Esophagus mucosa (tissue), 1 donor: ENCODE results near the gene KCNIP3. TPM values are rescaled to one million over a fixed set of nuclear protein-coding genes. Genes with fewer than 3 reads are reported as not detected.
"Not testable (repeated sequence)": the region's sequence is repeated elsewhere in the genome, so short reads cannot be mapped to it uniquely, and the experiment has no call there.

Source experiments
- ATAC-seq: fragments of 200-7000 bp; cut with Tn5 transposase; one replicate; pipeline ENCODE4 v1.9.1; 2020
- total RNA-seq: library from RNA; stranded (reverse); gene quantifications from one replicate; pipeline ENCODE4 v1.2.4, GENCODE V29; 2023
- donor health status: DM: yes; HTN: yes; CAD: no.

KCNIP3 gene
- total RNA-seq: 0.96 TPM

DNA sequence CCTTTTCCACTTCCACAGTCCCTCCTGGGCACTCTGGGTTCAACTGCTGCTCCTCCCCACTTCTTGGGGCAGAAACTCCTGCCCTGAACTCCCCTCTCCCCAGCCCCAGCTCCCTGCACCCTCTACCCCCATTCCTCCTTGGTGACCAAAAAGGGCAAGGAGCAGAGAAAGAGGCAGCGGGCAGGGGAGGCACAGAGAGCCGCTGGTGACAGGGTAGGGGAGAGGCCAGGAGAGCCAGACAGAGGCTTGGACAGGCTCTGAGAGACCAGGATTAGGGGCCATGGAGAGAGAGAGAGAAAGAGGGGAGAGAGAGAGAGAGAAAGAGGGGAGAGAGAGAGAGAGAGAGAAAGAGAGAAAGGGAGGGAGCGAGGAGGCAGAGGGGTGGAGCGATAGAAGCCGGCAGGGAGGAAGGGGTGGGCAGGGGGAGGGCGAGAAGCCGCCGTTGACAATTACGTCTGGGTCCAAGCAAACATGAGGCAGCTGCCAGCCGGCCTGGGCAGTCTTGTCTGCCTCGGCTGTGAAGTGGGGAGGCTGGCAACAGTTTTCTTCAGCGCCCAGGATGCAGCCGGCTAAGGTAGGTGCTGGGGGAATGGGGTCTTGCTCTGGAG is at the start of gene KCNIP3:
KCNIP3 (plus strand) TSS at position 468 of the 608 bp plus-strand sequence; CDS start at position 560, 92 bp downstream.
- no peak for ATAC-seq

DNA sequence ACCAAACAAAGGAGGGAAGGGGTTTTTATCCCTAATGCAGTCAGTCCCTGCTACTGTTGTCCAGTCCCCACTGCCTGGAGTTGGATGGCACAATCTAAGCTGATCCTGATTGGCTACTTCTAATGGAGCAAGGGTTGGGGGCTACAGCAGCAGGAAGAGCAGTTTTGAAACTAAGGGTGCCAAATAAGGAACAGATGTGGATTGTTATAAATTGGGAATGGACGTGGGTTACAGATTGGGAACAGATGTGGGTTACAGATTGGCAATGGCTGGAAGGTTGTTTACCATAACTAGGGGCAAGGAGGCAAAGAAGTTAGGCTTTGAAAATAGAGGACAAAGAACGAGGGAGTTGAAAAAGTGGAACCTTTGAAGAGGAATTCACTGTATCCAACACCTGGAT is 38.9 kb upstream of the KCNIP3 start:
- ATAC-seq: no peak

DNA sequence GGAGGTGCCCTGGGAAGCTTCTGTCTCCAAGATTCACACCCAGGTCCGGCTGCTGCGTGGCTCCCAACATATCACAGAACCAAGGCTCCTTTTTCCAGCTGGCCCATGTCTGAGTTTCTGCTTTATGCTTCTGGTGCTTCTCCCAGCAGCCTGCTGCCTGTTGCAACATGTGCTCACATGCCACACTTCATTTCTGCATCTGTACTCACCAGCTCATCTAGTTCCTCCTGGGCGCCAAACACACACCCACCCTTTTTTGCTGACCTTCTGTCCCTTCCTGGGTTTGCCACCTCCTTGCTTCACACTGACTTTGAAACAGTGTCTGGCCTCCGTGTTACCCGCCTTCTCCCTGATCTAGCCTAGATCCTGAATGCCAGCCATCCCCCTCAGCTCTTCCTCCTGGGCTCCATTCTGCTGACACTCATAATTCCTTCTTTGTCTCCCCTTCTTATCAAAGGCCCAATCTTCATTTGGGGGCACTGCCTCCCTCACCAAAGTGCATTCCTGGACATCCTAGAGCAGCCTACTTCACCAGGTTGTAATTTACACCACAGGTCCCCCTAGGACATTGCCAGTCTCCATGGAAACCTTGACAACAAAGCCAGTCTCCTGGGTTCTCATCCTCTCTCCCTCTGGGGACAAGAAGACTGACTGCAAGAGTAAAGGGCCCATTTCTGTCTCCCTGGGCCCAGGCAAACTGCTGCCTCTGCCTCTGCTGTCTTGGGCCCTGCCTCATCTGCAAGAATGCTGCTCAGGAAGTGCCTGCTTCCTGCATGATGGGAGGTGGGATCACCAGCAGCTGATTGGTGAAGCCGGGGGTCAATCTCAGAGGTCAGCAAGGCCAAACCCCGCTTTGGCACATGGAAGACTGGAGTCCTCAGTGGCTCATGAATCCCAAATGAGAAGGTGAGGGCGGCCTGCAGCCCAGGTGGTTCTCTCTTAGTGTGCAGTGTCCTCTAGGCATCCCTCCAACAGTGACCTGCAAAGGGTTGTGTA is 36.8 kb upstream of the KCNIP3 start:
- peak; percentile 98 for ATAC-seq

DNA sequence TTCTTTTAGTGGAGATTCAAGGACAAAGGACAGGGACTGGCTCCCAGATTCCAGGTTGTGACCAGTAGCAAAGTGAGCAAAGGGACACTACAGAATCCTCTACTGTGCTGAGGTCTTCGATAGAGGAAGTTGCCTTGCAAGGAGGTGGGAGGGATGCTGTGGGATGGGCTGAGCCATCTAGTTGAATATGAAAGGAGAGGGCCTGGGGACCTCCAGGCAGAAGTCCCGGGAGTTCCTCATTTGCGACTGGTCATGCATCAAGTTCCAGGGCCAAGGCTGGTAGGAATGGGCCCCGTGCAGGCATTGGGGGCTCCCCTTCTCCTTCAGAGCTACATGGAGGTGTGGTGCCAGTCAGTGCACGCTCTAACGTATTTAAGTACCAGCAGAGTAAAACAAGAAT is 35.5 kb upstream of the KCNIP3 start:
- no peak for ATAC-seq

DNA sequence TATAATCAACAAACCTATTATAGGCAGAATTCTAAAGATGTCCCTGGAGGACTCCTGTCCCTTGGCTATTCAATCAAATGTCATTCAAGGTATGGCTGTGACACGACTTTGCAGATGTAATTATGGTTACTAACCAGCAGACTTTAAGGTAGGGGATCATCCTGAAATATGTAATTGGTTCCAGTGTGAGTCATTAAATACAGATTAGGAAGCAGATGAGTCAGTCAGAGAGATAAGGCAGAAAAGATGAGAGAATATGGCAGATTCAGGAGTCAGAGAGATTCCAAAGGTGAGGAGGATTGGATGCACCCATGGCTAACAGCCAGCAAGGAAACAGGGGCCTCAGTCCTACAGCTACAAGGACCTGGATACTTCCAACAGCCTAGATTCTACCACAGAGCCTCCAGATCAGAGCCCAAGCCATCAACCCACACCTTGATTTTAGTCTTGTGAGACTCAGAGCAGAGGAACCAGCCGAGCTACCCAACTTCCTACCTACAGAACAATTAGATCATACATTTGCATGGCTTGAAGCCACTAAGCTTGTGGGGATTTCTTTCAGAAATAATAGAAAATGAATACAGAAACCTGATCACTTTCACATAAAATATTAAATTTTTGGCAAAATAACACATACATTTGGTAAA is 34.1 kb upstream of the KCNIP3 start:
- ATAC-seq: peak; percentile 31

DNA sequence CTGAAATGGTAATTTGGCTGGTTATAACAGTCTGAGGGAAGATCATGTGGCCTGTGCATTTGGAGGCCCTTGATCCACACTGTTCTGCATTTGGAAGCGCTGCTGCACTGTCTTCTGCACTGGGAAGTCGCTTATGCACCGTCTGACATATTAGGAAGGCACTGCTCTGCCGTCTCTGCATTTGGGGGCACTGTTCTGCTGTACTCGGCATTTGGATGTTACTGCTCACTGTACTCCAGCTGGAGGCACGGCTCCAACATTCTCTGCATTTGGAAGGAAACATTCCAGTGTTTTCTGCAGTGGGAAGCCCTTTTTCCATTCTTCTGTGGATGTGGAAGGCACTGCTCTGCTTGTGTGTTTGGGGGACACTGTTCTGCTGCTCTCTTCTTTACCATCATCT is 32.5 kb upstream of the KCNIP3 start:
- no peak for ATAC-seq

DNA sequence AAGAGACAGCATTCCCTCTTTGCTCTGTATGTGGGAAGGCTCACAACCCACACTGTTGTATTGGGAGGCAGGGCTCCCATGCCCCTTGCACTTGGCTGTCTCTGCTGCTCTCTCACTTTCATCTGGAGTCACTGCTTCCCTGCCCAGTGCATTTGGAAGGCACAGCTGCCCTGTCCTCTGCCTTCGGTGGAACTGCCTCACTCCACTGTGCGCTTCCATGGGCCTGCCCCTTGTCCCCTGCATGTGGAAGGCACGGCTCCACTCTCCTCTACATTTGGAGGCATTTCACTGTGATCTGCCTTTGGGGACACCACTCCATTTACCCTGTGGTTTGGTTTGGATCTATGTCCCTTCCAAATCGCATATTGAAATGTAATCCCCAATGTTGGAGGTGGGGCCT is 32.0 kb upstream of the KCNIP3 start:
- no peak for ATAC-seq

DNA sequence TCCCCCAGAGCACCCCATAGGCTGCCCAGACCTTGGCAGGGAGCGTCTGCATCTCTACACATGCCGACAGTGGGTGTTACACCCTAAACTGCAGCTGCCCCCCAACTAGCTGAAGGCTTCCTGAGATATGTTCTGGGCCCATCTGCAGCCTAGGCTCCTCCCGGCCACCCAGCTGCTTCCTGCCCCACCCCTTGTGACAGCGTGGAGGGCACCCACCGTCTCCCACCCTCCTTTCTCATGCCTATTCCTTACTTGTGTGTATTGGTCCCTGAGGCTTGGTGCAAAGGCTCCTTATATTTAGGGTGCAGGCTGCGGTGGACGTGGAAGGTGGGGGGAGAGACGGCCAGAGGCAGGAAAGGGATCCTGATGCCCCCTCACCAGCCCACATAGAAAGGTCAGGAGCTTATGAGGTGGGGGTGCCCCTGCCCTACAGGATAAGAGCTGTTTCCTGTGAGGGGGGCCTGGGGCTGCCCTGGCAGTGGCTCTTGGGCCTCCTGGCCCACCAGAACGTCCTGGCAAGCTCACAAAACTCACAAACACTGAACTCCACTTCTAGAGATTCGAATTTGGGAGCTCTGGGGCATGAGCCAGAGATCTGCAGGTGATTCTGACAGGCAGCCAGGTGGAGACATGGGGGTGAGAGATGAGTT is 30.2 kb upstream of the KCNIP3 start:
- ATAC-seq: no peak

DNA sequence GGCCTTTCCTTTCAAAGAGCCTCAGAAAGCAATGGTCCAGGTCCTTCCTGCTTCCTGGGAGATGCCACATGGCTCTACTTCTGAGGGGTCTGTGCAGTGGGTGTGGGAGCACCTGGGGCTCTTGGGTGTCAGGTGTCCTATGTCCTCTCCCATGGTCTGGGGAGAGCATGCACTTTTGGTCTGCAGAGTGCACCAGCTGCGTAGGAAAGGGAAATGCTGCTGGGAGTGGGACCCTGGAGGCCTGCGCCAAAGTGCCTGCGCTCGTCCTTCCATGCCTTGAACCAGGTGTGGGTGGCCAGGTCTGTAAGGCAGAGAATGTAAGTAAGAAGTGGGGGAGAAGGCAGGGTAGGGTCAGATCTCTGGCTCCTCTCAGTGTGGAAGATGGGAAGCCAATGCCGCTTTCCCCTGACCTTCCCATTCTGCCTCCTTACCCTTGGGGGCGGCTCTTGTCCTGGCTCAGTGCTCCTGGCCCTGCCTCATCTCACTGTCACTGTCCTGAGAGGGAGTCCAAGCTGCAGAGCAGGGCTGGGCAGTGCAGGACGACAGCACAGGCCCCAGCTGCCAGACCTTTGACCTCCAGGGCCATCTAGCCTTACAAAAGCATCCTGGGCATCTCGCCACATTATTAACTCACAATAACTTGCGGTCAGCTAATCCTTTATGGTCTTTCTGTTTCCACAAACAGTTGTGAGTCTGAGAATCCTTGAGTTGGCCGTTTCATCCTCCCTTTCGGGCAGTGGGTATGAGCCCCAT is 29.5 kb upstream of the KCNIP3 start:
- ATAC-seq: no peak

DNA sequence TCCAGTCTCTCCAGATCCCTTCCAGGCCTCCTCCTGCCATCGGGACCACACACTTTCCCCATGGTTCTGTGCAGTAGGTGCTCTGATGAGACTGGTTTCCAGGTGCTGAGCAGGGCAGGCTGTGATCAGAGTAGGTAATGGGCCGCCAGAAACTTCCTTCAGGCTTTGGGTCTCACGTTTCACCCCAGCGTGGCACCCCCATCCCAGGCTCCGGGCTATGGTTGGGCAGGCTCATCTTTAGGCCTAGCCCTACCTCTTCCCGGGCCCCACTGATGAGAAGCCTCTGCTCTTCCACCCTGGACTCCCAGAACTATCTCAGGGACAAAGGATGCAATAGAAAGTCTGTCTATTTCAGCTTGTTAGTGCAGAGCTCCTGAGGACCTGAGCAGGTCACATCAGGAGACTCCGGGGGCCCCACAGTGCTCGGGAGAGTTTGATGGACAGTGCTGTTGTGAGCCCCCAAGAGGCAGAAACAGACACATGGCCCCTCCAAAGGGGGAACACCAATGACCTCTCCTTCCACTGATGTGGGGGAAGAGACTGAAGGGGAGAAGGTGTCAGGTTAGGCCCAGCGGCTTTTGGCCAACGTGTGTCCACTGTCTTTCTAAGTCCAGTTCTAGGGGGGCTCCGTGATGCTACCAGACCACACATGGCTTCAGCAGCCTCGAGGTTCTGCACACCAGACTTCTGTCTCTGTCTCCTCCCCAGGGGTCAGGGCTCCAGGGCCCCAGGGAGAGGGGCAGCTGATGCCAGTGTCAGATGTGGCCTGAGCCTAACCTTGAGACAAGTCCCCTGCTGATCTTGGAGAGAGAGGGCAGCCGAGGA is 28.7 kb upstream of the KCNIP3 start:
- ATAC-seq: no peak

DNA sequence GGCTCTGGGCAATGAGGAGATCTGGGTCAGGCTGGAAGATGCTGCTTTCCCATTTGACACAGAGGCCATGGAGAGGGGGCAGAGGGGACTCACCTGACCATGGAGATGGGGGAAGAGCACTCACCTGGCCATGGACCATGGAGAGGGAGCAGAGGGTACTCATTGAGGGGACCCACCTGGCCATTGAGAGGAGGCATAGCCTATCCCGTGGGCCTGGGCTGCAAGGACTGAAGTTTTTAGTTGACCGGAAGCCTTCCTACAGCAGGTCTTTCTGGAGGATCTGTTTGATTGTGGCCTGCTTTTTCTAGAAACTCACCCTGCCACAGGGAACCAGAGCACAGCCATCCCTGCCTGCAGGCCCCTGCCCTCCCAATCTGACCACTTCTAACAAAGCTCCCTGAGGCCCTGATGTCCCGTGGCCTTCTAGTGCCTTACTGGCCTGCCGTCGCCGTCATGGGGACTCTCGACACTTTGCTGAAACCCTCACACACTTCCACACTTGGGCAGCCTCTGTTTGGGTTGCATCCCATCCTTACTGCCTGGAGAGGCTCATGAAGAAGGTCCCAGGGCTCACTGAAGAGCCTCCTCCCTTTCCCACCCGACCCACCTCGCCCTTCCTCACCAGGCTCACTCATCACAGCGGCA is 28.0 kb upstream of the KCNIP3 start:
- no peak for ATAC-seq

DNA sequence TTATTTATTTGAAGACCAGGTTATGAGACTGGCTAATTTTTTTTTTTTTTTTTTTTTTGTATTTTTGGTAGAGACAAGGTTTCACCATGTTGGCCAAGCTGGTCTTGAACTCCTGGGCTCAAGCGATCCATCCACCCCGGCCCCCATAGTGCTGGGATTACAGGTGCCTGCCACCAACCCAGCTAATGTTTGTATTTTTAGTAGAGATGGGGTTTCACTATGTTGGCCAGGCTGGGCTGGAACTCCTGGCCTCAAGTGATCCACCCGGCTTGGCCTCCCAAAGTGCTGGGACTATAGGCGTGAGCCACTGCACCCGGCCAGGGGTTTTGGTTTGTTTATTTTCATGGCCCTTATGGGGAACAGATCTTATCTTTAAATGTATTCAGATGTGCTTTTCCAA is 27.4 kb upstream of the KCNIP3 start:
- ATAC-seq: not testable (repeated sequence)

DNA sequence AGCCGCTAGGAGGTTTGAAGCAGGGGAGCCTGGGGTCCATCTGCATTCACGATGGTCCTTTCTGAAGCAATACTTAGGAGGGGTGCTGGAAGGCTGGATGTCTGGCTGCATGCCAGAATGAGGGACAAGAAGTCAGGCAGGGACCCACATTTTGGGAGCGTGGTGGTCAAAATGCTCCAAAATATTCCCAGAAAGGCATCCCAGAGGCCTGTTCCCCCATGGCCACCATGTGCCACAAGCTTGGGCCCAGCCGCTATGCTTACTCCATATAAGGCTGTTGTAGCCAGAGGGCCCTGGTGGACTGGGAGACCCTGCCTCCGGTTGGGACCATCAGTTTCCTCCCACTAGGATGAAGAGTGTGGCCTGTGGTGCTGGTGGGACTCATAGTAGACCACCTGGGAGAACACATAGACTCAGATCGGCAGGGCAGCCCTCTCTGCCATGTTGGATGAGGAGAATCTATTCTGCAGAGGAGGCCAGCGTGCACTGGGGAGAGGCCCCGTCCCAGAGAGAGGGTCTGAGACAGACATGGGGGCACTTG is 26.5 kb upstream of the KCNIP3 start:
- ATAC-seq: no peak

DNA sequence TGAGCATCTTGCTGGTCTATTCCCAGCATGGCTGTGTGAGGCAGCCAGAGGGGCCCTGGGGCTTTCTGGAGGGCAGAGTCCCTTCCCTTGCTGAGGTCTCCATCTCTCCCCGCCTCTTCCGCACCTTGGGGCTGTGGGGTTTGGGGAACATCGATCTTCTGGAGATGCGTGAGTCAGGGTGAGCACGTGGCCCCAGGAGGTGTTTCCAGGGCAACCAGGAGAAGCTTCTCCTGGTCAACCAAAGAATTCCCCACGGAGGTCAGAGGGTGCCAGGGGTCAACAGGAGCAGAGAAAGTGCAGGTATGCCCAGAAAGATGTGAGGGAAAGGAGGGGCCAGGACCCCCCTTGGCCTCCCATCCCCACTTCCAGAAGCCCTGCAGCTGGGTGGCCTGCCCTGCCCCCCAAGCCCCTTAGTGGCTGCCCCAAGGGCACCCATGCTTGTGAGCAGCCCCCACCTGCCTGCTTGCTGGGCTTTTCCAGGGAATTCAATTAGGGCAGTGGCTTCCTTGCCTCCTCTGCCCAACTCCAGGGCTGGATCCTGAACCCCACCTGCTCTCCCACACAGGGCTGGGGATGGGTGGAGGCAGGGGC is 25.7 kb upstream of the KCNIP3 start:
- ATAC-seq: no peak

DNA sequence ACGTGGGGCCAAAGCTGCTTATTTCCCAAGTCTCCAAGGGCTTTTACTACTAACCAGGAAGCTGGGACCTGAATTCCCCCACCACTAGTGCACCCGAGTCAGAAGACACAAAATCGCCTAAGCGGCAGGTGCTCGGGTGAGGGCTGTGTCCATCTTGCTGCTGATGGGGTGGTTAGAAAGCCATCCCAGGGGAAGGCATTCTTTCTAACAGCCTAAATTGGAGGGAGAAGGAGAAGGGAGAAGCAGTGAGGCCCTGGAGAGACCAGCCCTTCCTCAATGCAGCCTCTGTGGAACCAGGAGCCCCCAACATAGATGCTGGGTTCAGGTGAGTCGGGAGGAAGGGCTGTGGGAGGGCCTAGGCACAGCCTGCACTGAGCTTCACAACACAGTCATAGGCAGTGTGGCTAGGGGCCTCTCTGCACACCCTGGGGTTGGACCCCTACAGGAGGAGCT is 24.8 kb upstream of the KCNIP3 start:
- ATAC-seq: no peak

DNA sequence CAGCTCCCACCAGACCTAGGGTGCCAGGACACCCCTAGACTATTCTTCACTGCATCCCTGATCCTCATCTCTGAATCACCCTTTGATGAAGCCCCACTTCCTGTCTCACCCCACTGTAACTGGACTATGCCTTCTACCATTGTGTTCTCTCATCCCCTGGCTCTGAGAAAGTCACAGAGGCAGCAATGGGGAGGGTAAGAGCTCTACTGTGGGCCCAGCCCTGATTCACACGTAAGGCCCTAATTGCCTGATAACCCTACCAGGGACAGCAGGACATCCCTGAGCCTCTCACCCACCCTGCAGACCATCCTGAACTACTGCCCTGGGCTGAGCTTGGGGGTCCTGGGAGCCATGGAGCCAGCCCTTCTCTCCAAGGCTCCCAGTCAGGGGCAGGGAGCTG is 24.4 kb upstream of the KCNIP3 start:
- ATAC-seq: no peak

DNA sequence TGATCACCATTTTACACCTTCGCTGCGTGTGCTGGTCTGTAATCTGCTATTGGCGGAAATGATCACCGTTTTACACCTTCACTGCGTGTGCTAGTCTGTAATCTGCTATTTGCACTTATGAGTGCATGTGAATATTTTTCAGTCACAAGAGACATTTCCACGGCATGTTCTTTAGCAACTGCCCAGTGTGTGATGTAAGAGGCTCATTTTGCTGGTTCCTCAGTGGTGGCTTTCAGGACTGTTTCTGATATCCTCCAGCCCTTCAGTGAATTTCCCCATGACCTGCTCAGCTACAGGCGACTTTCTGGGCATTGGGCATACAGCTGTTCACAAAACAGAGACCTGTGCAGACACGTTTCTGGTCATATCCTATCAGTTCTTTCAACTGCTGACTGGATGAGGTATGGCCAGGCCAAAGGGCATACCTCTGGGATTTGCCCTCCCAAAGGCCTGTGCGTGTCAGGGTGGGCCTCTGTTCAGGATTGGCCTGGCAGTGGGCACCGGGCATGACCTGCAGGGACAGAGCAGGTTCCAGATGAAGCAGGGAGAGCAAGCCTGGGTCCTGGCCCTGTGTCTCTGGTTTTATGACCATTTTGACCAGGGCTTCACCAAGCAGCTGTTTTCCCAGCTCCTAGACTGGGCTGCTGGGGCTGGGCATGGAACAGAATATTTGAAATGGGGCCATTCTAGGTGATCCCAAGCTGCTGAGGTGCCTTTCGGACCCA is 23.4 kb upstream of the KCNIP3 start:
- no peak for ATAC-seq

DNA sequence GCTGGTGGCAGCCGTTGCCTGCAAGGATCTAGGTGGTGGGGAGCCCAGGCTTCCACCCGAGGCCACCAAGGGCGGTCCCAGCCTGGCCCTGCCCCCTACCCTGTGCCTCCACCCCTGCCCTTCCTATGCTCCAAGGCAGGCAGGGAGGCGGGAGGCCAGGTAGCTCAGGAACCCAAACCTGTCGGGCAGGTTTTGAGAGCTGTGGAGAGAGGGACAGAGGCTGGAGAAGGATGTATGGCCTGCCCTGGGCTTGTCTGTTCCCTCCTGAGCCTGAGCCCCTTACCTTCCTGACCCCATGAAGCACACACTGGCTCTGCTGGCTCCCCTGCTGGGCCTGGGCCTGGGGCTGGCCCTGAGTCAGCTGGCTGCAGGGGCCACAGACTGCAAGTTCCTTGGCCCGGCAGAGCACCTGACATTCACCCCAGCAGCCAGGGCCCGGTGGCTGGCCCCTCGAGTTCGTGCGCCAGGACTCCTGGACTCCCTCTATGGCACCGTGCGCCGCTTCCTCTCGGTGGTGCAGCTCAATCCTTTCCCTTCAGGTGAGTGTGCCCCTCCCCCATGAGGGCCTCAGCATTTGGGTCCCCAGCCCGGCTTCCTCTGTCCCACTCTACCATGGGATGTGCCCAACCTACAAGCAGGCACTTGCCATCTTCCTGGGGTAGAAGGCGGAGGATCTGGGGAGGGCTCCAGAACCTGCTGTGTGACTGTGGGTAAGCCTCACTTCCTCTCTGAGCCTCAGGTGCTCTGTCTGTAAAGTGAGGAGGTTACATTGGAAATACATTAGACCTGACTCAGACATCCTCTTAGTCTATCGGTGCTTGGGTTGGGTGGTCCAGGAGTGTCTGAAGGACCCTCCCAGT is 22.6 kb upstream of the KCNIP3 start, which contains the start of gene PROM2:
PROM2 (plus strand) TSS at position 159 of the 860 bp plus-strand sequence; CDS start at position 296, 137 bp downstream.
- peak; percentile 81 for ATAC-seq
